Keratinocyte (primary cell): ENCODE results near the gene ANKS6. TPM values are rescaled to one million over a fixed set of nuclear protein-coding genes. Genes with fewer than 3 reads are reported as not detected.

Experiments used
- DNase-seq: peaks from one replicate; pipeline ENCODE4 v3.0.0-alpha.2; 2011; ENCODE audit warnings: low read depth, missing footprints, low spot score
- FAIRE-seq: peaks from 2 replicates; lab custom pipeline; 2011; peaks lifted over from hg19 to GRCh38; lab: Jason Lieb, UNC
- H2AFZ ChIP-seq: 2 replicates; pipeline ENCODE4 v1.6.0; 2012; ENCODE audit warnings: low read length, control low read depth, inconsistent platforms; ENCODE audit not compliant: control insufficient read depth
- H3K27ac ChIP-seq: 2 replicates; pipeline ENCODE4 v1.5.1; 2011; ENCODE audit warnings: low read length; ENCODE audit not compliant: control insufficient read depth, insufficient read depth
- H3K27me3 ChIP-seq: 3 replicates; pipeline ENCODE4 v1.6.0; 2011; ENCODE audit warnings: low read length; ENCODE audit not compliant: control insufficient read depth, insufficient read depth; ENCODE audit errors: extremely low read depth
- H3K36me3 ChIP-seq, 2 experiments: 2 replicates in 1 of 2; 3 replicates in 1 of 2; pipeline ENCODE4 v1.5.1; 2011; ENCODE audit warnings: low read length in 2 of 2, mild to moderate bottlenecking in 1 of 2; ENCODE audit not compliant: control insufficient read depth in 2 of 2, insufficient read depth in 2 of 2; ENCODE audit errors: extremely low read depth in 1 of 2
- H3K4me1 ChIP-seq: 3 replicates; pipeline ENCODE4 v1.5.1; 2011; ENCODE audit warnings: low read length; ENCODE audit not compliant: control insufficient read depth, insufficient read depth; ENCODE audit errors: extremely low read depth
- H3K4me2 ChIP-seq: 3 replicates; pipeline ENCODE4 v1.6.0; 2011; ENCODE audit warnings: low read depth, low read length; ENCODE audit not compliant: control insufficient read depth, insufficient read depth; ENCODE audit errors: extremely low read depth
- H3K4me3 ChIP-seq, 3 experiments: fragments of 200-600 bp in 1 of 3; sonication (generic) in 1 of 3; 2 replicates in 2 of 3; 3 replicates in 1 of 3; pipeline ENCODE4 v1.5.1; 2011 to 2016; ENCODE audit warnings: low read length in 3 of 3, mild to moderate bottlenecking in 3 of 3, control low read depth in 2 of 3, inconsistent platforms in 1 of 3, low read depth in 1 of 3, mixed read lengths in 1 of 3, mixed run types in 1 of 3, moderate library complexity in 1 of 3; ENCODE audit not compliant: control insufficient read depth in 2 of 3, insufficient read depth in 2 of 3; ENCODE audit errors: extremely low read depth in 1 of 3
- H3K79me2 ChIP-seq: 2 replicates; pipeline ENCODE4 v1.6.0; 2012; ENCODE audit warnings: low read length; ENCODE audit not compliant: control insufficient read depth, insufficient read depth
- H3K9ac ChIP-seq: 3 replicates; pipeline ENCODE4 v1.6.0; 2011; ENCODE audit warnings: low read length; ENCODE audit not compliant: control insufficient read depth, insufficient read depth; ENCODE audit errors: extremely low read depth
- H3K9me1 ChIP-seq: 3 replicates; pipeline ENCODE4 v1.6.0; 2011; ENCODE audit warnings: low read length; ENCODE audit not compliant: control insufficient read depth, insufficient read depth; ENCODE audit errors: extremely low read depth
- H3K9me3 ChIP-seq: 2 replicates; pipeline ENCODE4 v1.5.1; 2012; ENCODE audit warnings: low read depth, low read length; ENCODE audit not compliant: control insufficient read depth
- H4K20me1 ChIP-seq: 3 replicates; pipeline ENCODE4 v1.6.0; 2011; ENCODE audit warnings: low read length; ENCODE audit not compliant: control insufficient read depth, insufficient read depth; ENCODE audit errors: extremely low read depth
- CTCF ChIP-seq, 3 experiments: IDR thresholded peaks in 1 of 3; conservative IDR thresholded peaks in 1 of 3; optimal IDR thresholded peaks in 1 of 3; 2 replicates in 2 of 3; 3 replicates in 1 of 3; pipeline versions ENCODE3 to v1.5.1; 2011; ENCODE audit warnings: low read length in 3 of 3, mild to moderate bottlenecking in 3 of 3, moderate library complexity in 2 of 3, control low read depth in 1 of 3, inconsistent platforms in 1 of 3; ENCODE audit not compliant: insufficient read depth in 2 of 3; ENCODE audit errors: extremely low read depth in 1 of 3
- EZH2 ChIP-seq: IDR thresholded peaks from one replicate; pipeline ENCODE4 v1.6.1; 2012; ENCODE audit warnings: inconsistent platforms, mild to moderate bottlenecking, low read length, moderate library complexity
- dilution Hi-C: fragments of 300-500 bp; cut with MboI; formaldehyde crosslinking; loops from one replicate; pipeline ENCODE4 v1.7.0; 2020; ENCODE audit warnings: low sequenced_read_pairs; ENCODE audit not compliant: extremely low pct_ligation_motif_present
- polyA plus RNA-seq, 5 experiments: library from polyadenylated mRNA; depleted of rRNA in 3 of 5; stranded (reverse) in 3 of 5; stranded (forward) in 1 of 5; unstranded in 1 of 5; fragments of >200 nt; gene quantifications; 1 replicate in 1 of 5; 2 replicates in 3 of 5; 3 replicates in 1 of 5; pipeline versions ENCODE4 v1.2.1 to v1.2.3, GENCODE V29; 2011 to 2012; ENCODE audit warnings: missing spikeins in 2 of 5, low read depth in 1 of 5, low replicate concordance in 1 of 5

ANKS6 gene
- polyA plus RNA-seq, 1 donor (not counting 4 experiments of a cell fraction or from before 2014, with no cell fraction given): 13.5 TPM

GRCh38 chr9:98692392-98692791 lies 104.0 kb downstream of the ANKS6 start:
- no peaks in the 10 kb centered on the region for H3K9me1 ChIP-seq
- H4K20me1 ChIP-seq: no peaks in the 10 kb centered on the region
- no peaks in the 10 kb centered on the region for H3K36me3 ChIP-seq
- no peak overlapping the region for H3K4me3 ChIP-seq
- no peaks in the 10 kb centered on the region for H3K4me1 ChIP-seq
- FAIRE-seq (no peak), DNase-seq (no peak)
- no peak overlapping the region for H2AFZ ChIP-seq
- no peak overlapping the region for H3K9ac ChIP-seq
- peaks cover 17% of the 10 kb centered on the region for H3K27me3 ChIP-seq
- H3K4me2 ChIP-seq: no peak overlapping the region
- H3K79me2 ChIP-seq: no peaks in the 10 kb centered on the region
- H3K27ac ChIP-seq: no peak overlapping the region
- dilution Hi-C loops: no loop called here
- H3K9me3 ChIP-seq: no peaks in the 10 kb centered on the region
- TF ChIP-seq EZH2 (no peak), CTCF (optimal IDR thresholded peaks at IDR 0.05 in 1 of 3, IDR thresholded peaks at IDR 0.05 in 1 of 3, conservative IDR thresholded peaks at IDR 0.05 in 1 of 3; ENCODE audit: extremely low read depth in 1 of 3, insufficient read depth in 2 of 3, low read length in 3 of 3) (no peak)

GRCh38 chr9:98691890-98692289 lies 104.5 kb downstream of the ANKS6 start:
- Histone ChIP-seq H3K9me1 (no peaks in the 10 kb centered on the region), H3K9ac (no peak overlapping the region), H3K4me2 (no peak overlapping the region), H2AFZ (no peak overlapping the region), H3K27me3 (peaks cover 17% of the 10 kb centered on the region), H3K27ac (no peak overlapping the region), H3K79me2 (no peaks in the 10 kb centered on the region), H3K4me3 (no peak overlapping the region), H3K4me1 (no peaks in the 10 kb centered on the region), H3K36me3 (no peaks in the 10 kb centered on the region), H4K20me1 (no peaks in the 10 kb centered on the region), H3K9me3 (no peaks in the 10 kb centered on the region)
- TF ChIP-seq EZH2 (no peak), CTCF (optimal IDR thresholded peaks at IDR 0.05 in 1 of 3, IDR thresholded peaks at IDR 0.05 in 1 of 3, conservative IDR thresholded peaks at IDR 0.05 in 1 of 3; ENCODE audit: extremely low read depth in 1 of 3, insufficient read depth in 2 of 3, low read length in 3 of 3) (no peak)
- DNase-seq (no peak), FAIRE-seq (no peak)
- dilution Hi-C loops: no loop called here
